IPS-NIHi11 (cell line): Measurements from ENCODE around the gene ULK4.
"Not testable (repeated sequence)": the region's sequence is repeated elsewhere in the genome, so short reads cannot be mapped to it uniquely, and the experiment has no call there.

Experiments
- DNase-seq: peaks from one replicate; pipeline ENCODE4 v3.0.0; 2012; ENCODE audit warnings: mixed read lengths, low spot score

The ULK4 gene

GRCh38 chr3:41867533-41867932 lies 94.4 kb downstream of the ULK4 start:
- DNase-seq = no peak

- DNase-seq = no peak
These were observed 95.6 kb downstream of the ULK4 start for GRCh38 chr3:41866298-41866697.

GRCh38 chr3:41863024-41863423 lies 98.9 kb downstream of the ULK4 start:
- peak; percentile 27 for DNase-seq

GRCh38 chr3:41860489-41860888 lies 101.4 kb downstream of the ULK4 start:
- not testable (repeated sequence) for DNase-seq

- no peak for DNase-seq
These were observed 106.9 kb downstream of the ULK4 start for GRCh38 chr3:41854956-41855355.

GRCh38 chr3:41853540-41854196 lies 108.2 kb downstream of the ULK4 start:
- no peak for DNase-seq

- DNase-seq = no peak
These were observed 112.9 kb downstream of the ULK4 start for GRCh38 chr3:41848753-41849574.

GRCh38 chr3:41847679-41848078 lies 114.2 kb downstream of the ULK4 start:
- DNase-seq = no peak

- no peak for DNase-seq
These were observed 115.1 kb downstream of the ULK4 start for GRCh38 chr3:41846850-41847249.

GRCh38 chr3:41845826-41846225 lies 116.1 kb downstream of the ULK4 start:
- no peak for DNase-seq

- DNase-seq = not testable (repeated sequence)
These were observed 117.6 kb downstream of the ULK4 start for GRCh38 chr3:41844256-41844655.

GRCh38 chr3:41840936-41841668 lies 120.8 kb downstream of the ULK4 start:
- not testable (repeated sequence) for DNase-seq

- no peak for DNase-seq
These were observed 125.4 kb downstream of the ULK4 start for GRCh38 chr3:41836360-41837134.

GRCh38 chr3:41833628-41834027 lies 128.3 kb downstream of the ULK4 start:
- no peak for DNase-seq

- DNase-seq = no peak
These were observed 142.7 kb downstream of the ULK4 start for GRCh38 chr3:41819236-41819635.

GRCh38 chr3:41808618-41809017 lies 153.3 kb downstream of the ULK4 start:
- no peak for DNase-seq

- no peak for DNase-seq
These were observed 153.8 kb downstream of the ULK4 start for GRCh38 chr3:41808152-41808551.

- no peak for DNase-seq
These were observed 166.9 kb downstream of the ULK4 start for GRCh38 chr3:41794748-41795589.

- no peak for DNase-seq
These were observed 169.1 kb downstream of the ULK4 start for GRCh38 chr3:41792806-41793205.

GRCh38 chr3:41769106-41769505 lies 192.8 kb downstream of the ULK4 start:
- DNase-seq = no peak

- no peak for DNase-seq
These were observed 193.5 kb downstream of the ULK4 start for GRCh38 chr3:41768363-41768762.
